ENCODE data around the gene UBE2J2. TPM values are rescaled to one million over a fixed set of nuclear protein-coding genes. Genes with fewer than 3 reads are reported as not detected.
A peak's percentile ranks its signal among the peaks of the same experiment; 100 is the strongest.

Gene UBE2J2
- total RNA-seq, 1 experiment from 2014 or later, result 54.2 TPM

DNA sequence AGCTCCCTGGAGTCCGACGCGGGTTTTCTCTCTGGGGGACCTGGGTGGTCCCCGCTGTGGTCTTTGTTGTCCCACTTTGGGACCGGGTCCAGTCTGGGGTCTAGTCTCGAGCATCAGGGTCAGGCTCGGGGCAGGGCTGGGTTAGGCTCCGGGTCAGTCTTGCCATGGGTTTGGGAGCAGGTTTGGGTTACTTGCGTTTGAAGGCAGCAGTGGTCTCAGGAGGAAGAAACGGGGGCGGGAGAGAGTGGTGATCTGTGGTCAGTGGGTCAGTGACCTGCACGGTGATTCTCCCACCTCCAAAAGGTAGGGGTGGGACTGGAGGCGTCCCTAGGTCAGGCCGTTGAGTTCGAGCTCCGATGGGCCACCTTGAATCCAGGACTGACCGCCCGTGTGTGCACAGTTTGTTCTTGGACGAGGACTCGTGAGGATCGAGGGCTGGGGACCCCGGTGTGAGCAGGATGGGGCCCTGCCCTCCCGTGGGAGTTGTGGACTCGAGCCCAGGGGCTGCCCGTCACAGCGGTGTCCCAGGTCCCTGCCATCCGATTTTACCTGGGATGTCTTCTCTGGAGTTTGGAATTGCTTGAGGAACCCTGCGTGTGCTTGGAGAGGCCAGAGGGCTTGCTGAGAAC, 39.4 kb downstream of the UBE2J2 start:
- Histone ChIP-seq H3K36me3 (ENCODE audit: low read depth) (no peaks in the 10 kb centered on the region), H3K27ac (no peak overlapping the region)

GRCh38 chr1:1233567-1233892, 40.1 kb downstream of the UBE2J2 start:
- TF ChIP-seq EZH2 (IDR thresholded peaks at IDR 0.05; ENCODE audit: low read depth), result no peak
- TF ChIP-seq, protein P1, sequence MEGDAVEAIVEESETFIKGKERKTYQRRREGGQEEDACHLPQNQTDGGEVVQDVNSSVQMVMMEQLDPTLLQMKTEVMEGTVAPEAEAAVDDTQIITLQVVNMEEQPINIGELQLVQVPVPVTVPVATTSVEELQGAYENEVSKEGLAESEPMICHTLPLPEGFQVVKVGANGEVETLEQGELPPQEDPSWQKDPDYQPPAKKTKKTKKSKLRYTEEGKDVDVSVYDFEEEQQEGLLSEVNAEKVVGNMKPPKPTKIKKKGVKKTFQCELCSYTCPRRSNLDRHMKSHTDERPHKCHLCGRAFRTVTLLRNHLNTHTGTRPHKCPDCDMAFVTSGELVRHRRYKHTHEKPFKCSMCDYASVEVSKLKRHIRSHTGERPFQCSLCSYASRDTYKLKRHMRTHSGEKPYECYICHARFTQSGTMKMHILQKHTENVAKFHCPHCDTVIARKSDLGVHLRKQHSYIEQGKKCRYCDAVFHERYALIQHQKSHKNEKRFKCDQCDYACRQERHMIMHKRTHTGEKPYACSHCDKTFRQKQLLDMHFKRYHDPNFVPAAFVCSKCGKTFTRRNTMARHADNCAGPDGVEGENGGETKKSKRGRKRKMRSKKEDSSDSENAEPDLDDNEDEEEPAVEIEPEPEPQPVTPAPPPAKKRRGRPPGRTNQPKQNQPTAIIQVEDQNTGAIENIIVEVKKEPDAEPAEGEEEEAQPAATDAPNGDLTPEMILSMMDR (conservative IDR thresholded peaks at IDR 0.05), result no peak
- Histone ChIP-seq H3K79me2 (ENCODE audit: low read depth) (peaks cover 67% of the 10 kb centered on the region), H3K27me3 (ENCODE audit: insufficient read depth, low read depth) (no peaks in the 10 kb centered on the region), H2AFZ (no peak overlapping the region), H3K4me1 (replicated peaks; ENCODE audit: insufficient read depth) (peaks cover 55% of the 10 kb centered on the region), H3K27ac (no peak overlapping the region), H3K4me2 (peak overlapping the region; percentile 71), H3K4me3 (no peak overlapping the region; the same call in 1 of the 2 replicates), H3K9me3 (ENCODE audit: insufficient read depth, low read depth) (no peaks in the 10 kb centered on the region), H3K9me2 (ENCODE audit: insufficient read depth) (no peaks in the 10 kb centered on the region), H3K36me3 (ENCODE audit: low read depth) (no peaks in the 10 kb centered on the region), H4K20me1 (ENCODE audit: insufficient read depth) (peaks cover 20% of the 10 kb centered on the region), H3F3A (ENCODE audit: insufficient read depth, low read depth) (peaks cover 47% of the 10 kb centered on the region; the same call in 1 of the 2 replicates)
- BruUV-seq (replicated peaks), result no TSS peak
- POLR2A ChIA-PET (ENCODE audit: unreplicated experiment), result no interaction called here
- CTCF ChIA-PET, result no interaction called here
- intact Hi-C loops (cut with micrococcal nuclease; ENCODE audit: unreplicated experiment), result loop anchor here (10.0 kb wide), 1 partner anchor 249 kb away; the partner anchor contains the start of gene PERM1
- DNase-seq, result no peak

More for the DNA sequence above, 39.4 kb downstream of the UBE2J2 start:
- Histone ChIP-seq H3K27me3 (ENCODE audit: insufficient read depth, low read depth) (no peaks in the 10 kb centered on the region), H3K79me2 (ENCODE audit: low read depth) (peaks cover 59% of the 10 kb centered on the region), H4K20me1 (ENCODE audit: insufficient read depth) (peaks cover 14% of the 10 kb centered on the region), H3K4me2 (peak overlapping the region; percentile 71; the same call in 1 of the 2 replicates), H3F3A (ENCODE audit: insufficient read depth, low read depth) (peaks cover 50% of the 10 kb centered on the region; the same call in 1 of the 2 replicates), H2AFZ (no peak overlapping the region), H3K9me3 (ENCODE audit: insufficient read depth, low read depth) (no peaks in the 10 kb centered on the region), H3K4me3 (no peak overlapping the region), H3K9me2 (ENCODE audit: insufficient read depth) (no peaks in the 10 kb centered on the region), H3K4me1 (replicated peaks; ENCODE audit: insufficient read depth) (peaks cover 63% of the 10 kb centered on the region)
- no peak for DNase-seq
- BruUV-seq (replicated peaks), result no TSS peak
- intact Hi-C loops (cut with micrococcal nuclease; ENCODE audit: unreplicated experiment), result loop anchor here (10.0 kb wide), 1 partner anchor 249 kb away; the partner anchor contains the start of gene PERM1
- TF ChIP-seq EZH2 (IDR thresholded peaks at IDR 0.05; ENCODE audit: low read depth), result no peak
- TF ChIP-seq, protein P1 (conservative IDR thresholded peaks at IDR 0.05), result no peak
- CTCF ChIA-PET, result no interaction called here
- POLR2A ChIA-PET (ENCODE audit: unreplicated experiment), result interaction anchor here (0.6 kb wide), 1 partner anchor 424 kb away, joined by 6 read pairs; no protein-coding TSS in a partner anchor

GRCh38 chr1:1232796-1233566, 40.7 kb downstream of the UBE2J2 start:
- Histone ChIP-seq H3F3A (ENCODE audit: insufficient read depth, low read depth) (peaks cover 42% of the 10 kb centered on the region; the same call in 1 of the 2 replicates), H2AFZ (no peak overlapping the region), H3K27ac (no peak overlapping the region), H3K4me1 (replicated peaks; ENCODE audit: insufficient read depth) (peaks cover 50% of the 10 kb centered on the region), H4K20me1 (ENCODE audit: insufficient read depth) (peaks cover 21% of the 10 kb centered on the region), H3K4me2 (peak overlapping the region; percentile 71), H3K4me3 (peak overlapping the region; percentile 43; the same call in 1 of the 2 replicates), H3K9me2 (ENCODE audit: insufficient read depth) (no peaks in the 10 kb centered on the region), H3K27me3 (ENCODE audit: insufficient read depth, low read depth) (no peaks in the 10 kb centered on the region), H3K79me2 (ENCODE audit: low read depth) (peaks cover 73% of the 10 kb centered on the region), H3K36me3 (ENCODE audit: low read depth) (no peaks in the 10 kb centered on the region), H3K9me3 (ENCODE audit: insufficient read depth, low read depth) (no peaks in the 10 kb centered on the region)
- ChIA-PET CTCF (no interaction called here), POLR2A (ENCODE audit: unreplicated experiment) (no interaction called here)
- TF ChIP-seq, protein P1 (conservative IDR thresholded peaks at IDR 0.05), result no peak
- TF ChIP-seq EZH2 (IDR thresholded peaks at IDR 0.05; ENCODE audit: low read depth), result no peak
- BruUV-seq (replicated peaks), result no TSS peak
- intact Hi-C loops (cut with micrococcal nuclease; ENCODE audit: unreplicated experiment), result loop anchor here (10.0 kb wide), 1 partner anchor 248 kb away; the partner anchor contains the start of gene PERM1
- no peak for DNase-seq

Data from PC-9 (cell line).